ENCODE data around the gene IMPDH2. TPM values are rescaled to one million over a fixed set of nuclear protein-coding genes. Genes with fewer than 3 reads are reported as not detected.

IMPDH2 gene
- total RNA-seq, 1 experiment from 2014 or later = 599 TPM

- no peaks in the 10 kb centered on the region for H3K9me2 ChIP-seq (ENCODE audit: insufficient read depth)
- peaks cover 5 to 27% of the 10 kb centered on the region in 2 experiments; a peak in 3 of 4 replicates for H3K4me1 ChIP-seq (ENCODE audit: control insufficient read depth in 1 of 2, insufficient read depth in 2 of 2, low read length in 2 of 2)
- intact Hi-C loops (cut with micrococcal nuclease) = no loop called here
- ATAC-seq = peak; percentile 52
- TF ChIP-seq MAX (IDR thresholded peaks at IDR 0.05) (no peak), CTCF (IDR thresholded peaks at IDR 0.05 in 2 of 3, conservative IDR thresholded peaks at IDR 0.05 in 1 of 3; ENCODE audit: borderline replicate concordance in 1 of 3, insufficient read depth in 1 of 3, low read depth in 2 of 3, low read length in 2 of 3) (peak in 2 of 3 experiments; percentile 72 to 80; a peak in 4 of 6 replicates), ZFX (IDR thresholded peaks at IDR 0.05) (no peak), POLR2A (IDR thresholded peaks at IDR 0.05; ENCODE audit: borderline replicate concordance, extremely low read depth, insufficient read depth, insufficient read length) (no peak), EZH2phosphoT487 (IDR thresholded peaks at IDR 0.05; ENCODE audit: borderline replicate concordance) (no peak)
- RAD21 ChIA-PET (ENCODE audit: low non-redundant PET in 1 of 2, low total read pairs in 2 of 2, uncharacterized antibody in 2 of 2, unreplicated experiment in 2 of 2) = interaction anchor here in 1 of 2 experiments (0.6 kb wide), 1 partner anchor 26 kb away, joined by 3 read pairs; no protein-coding TSS in a partner anchor
- POLR2A ChIA-PET = no interaction called here
- DNase-seq (ENCODE audit: low read depth, low spot score) = no peak
- no peaks in the 10 kb centered on the region for H3K27me3 ChIP-seq (ENCODE audit: insufficient read depth, low read length)
- BruUV-seq (replicated peaks) = no TSS peak
- H3K79me2 ChIP-seq (ENCODE audit: insufficient read depth, low read length) = peaks cover 53% of the 10 kb centered on the region
- CTCF ChIA-PET = interaction anchor here (0.9 to 2.2 kb wide), 2 partner anchors 16 to 26 kb away, joined by 3 to 15 read pairs; partner anchors contain the start of gene IMPDH2
- peaks cover 19 to 39% of the 10 kb centered on the region in 2 experiments; a peak in 3 of 4 replicates for H3K36me3 ChIP-seq (ENCODE audit: control insufficient read depth in 1 of 2, insufficient read depth in 2 of 2, low read length in 2 of 2)
- H3K4me3 ChIP-seq (replicated peaks in 1 of 2; ENCODE audit: low read depth in 1 of 2, low read length in 2 of 2) = no peak overlapping the region
- no peak overlapping the region for H3K27ac ChIP-seq (ENCODE audit: low read depth, low read length)
- no peaks in the 10 kb centered on the region for H3K9me3 ChIP-seq (ENCODE audit: control insufficient read depth in 1 of 2, insufficient read depth in 1 of 2, low read depth in 1 of 2, low read length in 2 of 2)
- no peak overlapping the region for H3K4me2 ChIP-seq (ENCODE audit: low read length)
- H3K9ac ChIP-seq (ENCODE audit: low read length) = no peak overlapping the region
- H4K20me1 ChIP-seq (ENCODE audit: insufficient read depth) = no peaks in the 10 kb centered on the region
- no peak overlapping the region for H2AFZ ChIP-seq (ENCODE audit: low read depth, low read length, poor library complexity, severe bottlenecking)
Observed at GRCh38 chr3:49013738-49014660, 15.2 kb downstream of the IMPDH2 start.

Measured in HCT116 (cell line).